GM19438 (cell line): ENCODE data around the gene UBAC1.

Source experiments
- ATAC-seq: cut with Tn5 transposase; IDR thresholded peaks from one replicate; pipeline ENCODE4 v1.9.1; 2021; ENCODE audit warnings: low read depth; ENCODE audit not compliant: unreplicated experiment

The UBAC1 gene

GRCh38 chr9:135993765-135994500, 32.8 kb upstream of the UBAC1 start:
- no peak for ATAC-seq

- ATAC-seq: no peak
These were observed 32.2 kb upstream of the UBAC1 start for GRCh38 chr9:135993409-135993742.

GRCh38 chr9:135992486-135993408, 31.6 kb upstream of the UBAC1 start:
- no peak for ATAC-seq

GRCh38 chr9:135991771-135992170, 30.6 kb upstream of the UBAC1 start:
- ATAC-seq: no peak

- ATAC-seq: no peak
These were observed 29.6 kb upstream of the UBAC1 start for GRCh38 chr9:135990468-135991429.

DNA sequence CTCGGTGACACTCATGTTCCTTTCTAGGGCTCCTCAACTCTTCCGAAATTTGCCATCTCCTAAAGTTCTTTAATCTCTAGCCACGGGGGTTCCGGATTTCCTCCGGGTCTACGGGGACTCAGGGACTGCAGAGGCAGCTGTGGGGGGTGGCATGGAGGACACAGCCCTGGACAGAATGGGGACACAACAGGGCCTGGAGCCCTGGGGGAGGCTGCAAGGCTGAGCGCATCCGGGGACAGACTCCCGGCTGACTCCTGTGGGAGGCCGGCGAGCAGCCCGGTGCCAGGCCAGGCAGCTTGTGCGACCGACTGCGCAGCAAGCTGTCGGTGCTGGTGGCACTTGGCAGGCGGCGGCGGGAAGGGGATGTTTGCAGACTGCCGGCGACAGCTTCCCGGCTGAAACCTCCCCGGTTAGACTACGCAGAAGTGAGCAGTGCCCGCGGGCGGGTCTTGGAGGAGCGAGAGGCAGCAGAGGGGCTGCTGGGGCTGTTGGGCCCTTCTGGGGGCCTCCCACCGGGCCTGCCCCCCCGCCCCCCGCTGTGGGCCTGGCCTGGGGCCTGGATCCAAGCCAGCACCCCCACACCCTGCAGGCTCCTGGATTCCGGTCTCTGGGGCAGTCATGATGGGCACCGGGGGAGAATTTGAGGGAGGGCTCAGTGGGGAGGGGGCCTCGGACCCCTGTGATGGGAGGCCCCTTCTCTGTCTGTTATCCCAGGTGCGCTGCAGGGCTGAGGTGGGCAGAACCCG, 28.7 kb upstream of the UBAC1 start:
- no peak for ATAC-seq

GRCh38 chr9:135989157-135989556, 28.0 kb upstream of the UBAC1 start:
- ATAC-seq: no peak

- ATAC-seq: no peak
These were observed 27.3 kb upstream of the UBAC1 start for GRCh38 chr9:135988493-135988892.

GRCh38 chr9:135987838-135988404, 26.7 kb upstream of the UBAC1 start:
- no peak for ATAC-seq

GRCh38 chr9:135986605-135987004, 25.4 kb upstream of the UBAC1 start:
- no peak for ATAC-seq

DNA sequence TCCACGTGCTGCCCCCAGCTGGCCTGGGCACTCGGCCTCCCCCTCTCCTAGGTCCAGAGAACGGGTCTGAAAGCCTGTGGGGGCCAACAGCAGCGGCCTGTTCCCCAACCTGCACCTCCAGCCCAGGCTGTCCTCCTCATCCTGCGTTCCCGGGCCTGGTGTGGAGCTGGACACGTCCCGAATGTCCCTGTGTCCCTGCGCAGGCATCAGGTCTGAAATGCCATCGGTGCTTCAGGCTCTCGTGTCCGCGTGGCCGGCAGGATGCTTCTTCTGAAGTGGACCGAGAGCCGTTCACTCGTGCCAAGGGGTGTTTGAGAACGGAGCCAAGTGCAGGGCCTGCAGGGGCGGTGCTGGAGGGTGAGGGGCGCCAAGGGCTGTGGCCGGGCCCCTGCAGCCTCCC, 24.7 kb upstream of the UBAC1 start:
- ATAC-seq: no peak

- no peak for ATAC-seq
These were observed 24.2 kb upstream of the UBAC1 start for GRCh38 chr9:135985459-135985774.

GRCh38 chr9:135984072-135984710, 23.0 kb upstream of the UBAC1 start:
- ATAC-seq: no peak

- no peak for ATAC-seq
These were observed 22.3 kb upstream of the UBAC1 start for GRCh38 chr9:135983208-135984071.

DNA sequence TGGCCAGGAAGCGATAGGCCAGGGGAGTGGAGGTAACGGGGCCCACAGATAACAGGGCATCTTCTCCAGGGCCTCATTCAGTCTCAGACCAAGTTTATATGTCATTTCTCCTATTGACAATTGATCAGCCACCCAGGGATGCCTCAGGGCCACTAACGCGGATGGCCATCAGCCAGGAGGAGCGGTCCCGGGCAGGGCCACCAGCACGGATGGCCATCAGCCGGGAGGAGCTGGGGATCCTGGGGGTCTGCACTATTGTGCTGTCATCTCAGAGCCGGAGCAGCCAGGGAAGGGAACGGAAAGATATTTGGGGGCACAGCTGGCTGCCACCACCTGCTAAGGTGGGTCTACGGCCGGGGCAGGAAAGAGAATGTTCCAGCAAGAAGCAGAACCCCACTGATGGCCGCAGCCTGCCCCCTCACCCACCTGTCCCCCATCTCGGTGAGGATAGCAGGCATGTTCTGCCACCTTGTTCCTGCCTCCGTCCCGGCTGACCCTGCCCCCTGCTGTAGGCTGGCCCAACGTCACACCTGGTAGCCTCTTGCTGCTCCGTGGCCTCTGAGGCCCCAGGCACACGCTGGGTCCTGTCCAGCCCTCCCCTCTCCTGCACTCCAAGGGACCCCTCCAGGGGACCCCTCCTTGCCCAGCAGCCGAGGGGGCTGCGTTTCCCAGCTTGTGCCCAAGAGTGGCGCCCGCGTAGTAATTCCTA, 21.5 kb upstream of the UBAC1 start:
- no peak for ATAC-seq

GRCh38 chr9:135980926-135981630, 19.9 kb upstream of the UBAC1 start:
- ATAC-seq: no peak

DNA sequence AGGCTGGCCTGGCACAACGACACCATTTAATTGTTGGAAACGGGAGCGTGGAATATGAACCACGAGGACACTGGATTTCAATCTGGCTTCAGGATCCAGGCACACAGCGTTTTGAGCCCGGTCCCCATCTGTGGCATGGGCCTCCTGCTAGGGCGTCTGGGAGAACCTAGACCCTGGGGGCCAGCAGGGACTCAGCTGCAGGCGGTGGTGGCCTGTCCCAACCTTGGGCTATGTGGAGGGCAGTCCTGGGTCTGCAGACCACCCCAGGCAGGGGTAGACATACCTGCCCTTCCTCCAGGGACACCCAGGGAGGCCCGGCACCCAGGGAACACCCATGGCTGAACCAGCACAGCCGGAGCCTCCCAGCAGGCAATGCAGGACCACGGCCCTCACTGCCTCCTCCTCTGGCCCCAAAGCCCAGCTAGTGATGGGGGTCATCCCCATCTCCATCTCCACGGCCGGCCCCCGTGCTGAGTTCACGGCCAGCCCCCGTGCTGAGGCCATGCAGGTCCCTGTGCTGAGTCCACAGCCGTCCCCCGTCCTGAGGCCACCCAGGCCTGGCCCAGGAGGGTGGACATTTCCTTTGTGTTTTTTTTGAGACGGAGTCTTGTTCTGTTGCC, 18.5 kb upstream of the UBAC1 start:
- ATAC-seq: no peak
